Activated CD8-positive, alpha-beta memory T cell treated with anti-CD3 and anti-CD28 coated beads, Interleukin-2, amount 10 ng/mL, durations not matched to agents 7 days and 5 days (primary cell): Measurements from ENCODE around the gene TPCN2. TPM values are rescaled to one million over a fixed set of nuclear protein-coding genes. Genes with fewer than 3 reads are reported as not detected.

Source experiments
- ATAC-seq: fragments of 150-1000 bp; cut with Tn5 transposase; one replicate; pipeline ENCODE4 v1.10.0; 2021; ENCODE audit warnings: moderate library complexity
- CTCF ChIA-PET: fragments of 350-600 bp; sonication (Branson Sonifier 250); formaldehyde crosslinking; loops from one replicate; lab custom pipeline; 2021; ENCODE audit warnings: antibody characterized with exemption; lab: Charles Lee
- DNase-seq: peaks from one replicate; pipeline ENCODE4 v3.0.0-alpha.2; 2020
- H3K27ac Mint-ChIP-seq: one replicate; pipeline ENCODE4 v1.8.0; 2021; ENCODE audit warnings: mild to moderate bottlenecking, mixed read lengths
- H3K27me3 Mint-ChIP-seq: one replicate; pipeline ENCODE4 v1.8.0; 2021; ENCODE audit warnings: mixed read lengths
- H3K36me3 Mint-ChIP-seq: one replicate; pipeline ENCODE4 v1.8.0; 2021; ENCODE audit warnings: mild to moderate bottlenecking, mixed read lengths
- H3K4me1 Mint-ChIP-seq: one replicate; pipeline ENCODE4 v1.8.0; 2021; ENCODE audit warnings: mixed read lengths
- H3K4me3 Mint-ChIP-seq: one replicate; pipeline ENCODE4 v1.8.0; 2021; ENCODE audit warnings: mild to moderate bottlenecking, moderate library complexity, mixed read lengths
- H3K9me3 Mint-ChIP-seq: one replicate; pipeline ENCODE4 v1.8.0; 2022; ENCODE audit warnings: low read depth, mixed read lengths
- total RNA-seq, 2 experiments: library from RNA; stranded (reverse); gene quantifications; one replicate each; pipeline ENCODE4 v1.2.3, GENCODE V29; 2021

TPCN2 gene
- total RNA-seq, 2 experiments from 2014 or later, result 15.3 to 20.6 TPM

DNA sequence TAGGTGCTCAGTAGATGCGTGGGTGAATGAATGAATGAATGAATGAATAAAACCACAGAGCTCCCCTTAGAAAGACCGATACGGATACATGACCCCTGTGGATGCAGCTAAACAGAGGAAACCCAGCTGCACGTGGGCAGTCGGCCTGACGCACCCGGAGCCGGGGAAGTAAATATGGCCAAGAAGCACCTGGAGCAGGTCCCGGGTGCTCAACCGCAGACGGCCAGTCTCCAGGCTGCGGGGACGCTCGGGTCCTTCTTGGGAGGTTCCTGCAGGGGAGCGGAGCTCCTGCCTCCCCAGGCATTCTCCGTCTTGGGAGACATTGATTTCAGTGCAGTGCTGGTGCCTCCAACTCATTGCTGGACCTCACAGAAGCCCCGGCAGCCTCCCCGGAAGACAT lies 11.7 kb upstream of the TPCN2 start:
- Mint-ChIP-seq H3K27ac (no peak overlapping the region), H3K4me3 (no peak overlapping the region), H3K27me3 (no peaks in the 10 kb centered on the region), H3K36me3 (no peaks in the 10 kb centered on the region), H3K9me3 (no peaks in the 10 kb centered on the region), H3K4me1 (no peaks in the 10 kb centered on the region)
- DNase-seq (no peak), ATAC-seq (no peak)
- CTCF ChIA-PET, result no interaction called here

DNA sequence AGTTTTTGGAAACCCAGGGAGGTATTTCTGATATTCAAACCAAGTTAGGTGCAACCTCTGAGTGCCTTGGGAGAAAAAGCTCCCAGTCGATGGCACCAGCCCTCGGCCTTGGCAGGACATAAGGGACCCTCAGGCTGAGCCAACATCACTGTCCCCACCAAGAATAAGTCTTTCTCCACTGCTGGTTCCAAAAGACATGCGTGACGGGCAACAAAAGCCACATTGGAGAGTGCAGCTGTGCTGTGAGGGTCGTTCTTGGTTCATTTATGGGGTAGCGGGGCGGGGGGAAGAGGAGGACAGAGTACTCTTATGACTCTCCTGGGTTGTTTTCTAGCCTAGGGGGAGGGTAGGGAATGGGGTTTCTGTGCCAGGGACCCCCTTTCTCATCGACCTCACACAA lies 11.2 kb upstream of the TPCN2 start:
- no peak overlapping the region for H3K4me3 Mint-ChIP-seq
- no peak overlapping the region for H3K27ac Mint-ChIP-seq
- H3K27me3 Mint-ChIP-seq, result no peaks in the 10 kb centered on the region
- no peak for DNase-seq
- CTCF ChIA-PET, result no interaction called here
- no peaks in the 10 kb centered on the region for H3K36me3 Mint-ChIP-seq
- no peak for ATAC-seq
- H3K4me1 Mint-ChIP-seq, result no peaks in the 10 kb centered on the region
- H3K9me3 Mint-ChIP-seq, result no peaks in the 10 kb centered on the region

DNA sequence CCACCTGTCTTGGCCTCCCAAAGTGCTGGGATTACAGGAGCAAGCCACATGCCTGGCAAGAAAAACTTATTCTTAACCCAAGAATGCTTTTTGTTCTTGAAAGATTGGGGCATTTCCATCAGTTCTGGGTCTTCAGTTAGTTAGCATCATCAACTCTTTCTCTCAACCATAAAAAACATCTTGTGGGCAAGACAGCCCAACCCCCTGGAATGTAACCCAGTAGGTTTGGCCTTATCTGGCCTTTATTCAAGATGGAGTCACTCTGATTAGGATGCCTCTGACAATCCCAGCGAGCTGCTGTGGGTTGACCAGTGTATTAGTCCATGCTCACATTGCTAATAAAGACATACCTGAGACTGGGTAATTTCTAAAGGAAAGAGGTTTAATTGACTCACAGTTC lies 9.2 kb upstream of the TPCN2 start:
- no peaks in the 10 kb centered on the region for H3K27me3 Mint-ChIP-seq
- CTCF ChIA-PET, result no interaction called here
- peaks cover 3% of the 10 kb centered on the region for H3K4me1 Mint-ChIP-seq
- no peak overlapping the region for H3K4me3 Mint-ChIP-seq
- no peak overlapping the region for H3K27ac Mint-ChIP-seq
- no peaks in the 10 kb centered on the region for H3K9me3 Mint-ChIP-seq
- ATAC-seq (no peak), DNase-seq (no peak)
- no peaks in the 10 kb centered on the region for H3K36me3 Mint-ChIP-seq

DNA sequence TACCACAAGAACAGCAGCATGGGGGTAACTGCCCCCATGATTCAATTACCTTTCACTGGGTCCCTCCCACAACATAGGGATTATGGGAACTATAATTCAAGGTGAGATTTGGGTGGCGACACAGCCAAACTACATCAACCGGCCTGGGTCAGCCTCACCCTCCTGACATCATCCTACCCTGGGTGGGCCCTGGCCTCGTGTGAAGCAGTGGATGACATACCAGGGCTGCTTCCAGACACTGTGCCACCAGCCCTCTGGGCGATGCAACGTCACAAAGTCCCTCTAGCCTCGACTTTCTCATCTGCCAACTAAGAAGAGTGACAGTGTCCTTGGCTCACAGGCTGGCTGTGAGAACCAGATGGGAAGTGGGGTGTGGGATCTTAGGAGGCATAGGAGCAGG lies 8.7 kb upstream of the TPCN2 start:
- ATAC-seq (no peak), DNase-seq (no peak)
- Mint-ChIP-seq H3K4me1 (peaks cover 9% of the 10 kb centered on the region), H3K27ac (no peak overlapping the region), H3K9me3 (no peaks in the 10 kb centered on the region), H3K36me3 (no peaks in the 10 kb centered on the region), H3K27me3 (no peaks in the 10 kb centered on the region), H3K4me3 (no peak overlapping the region)
- CTCF ChIA-PET, result no interaction called here

DNA sequence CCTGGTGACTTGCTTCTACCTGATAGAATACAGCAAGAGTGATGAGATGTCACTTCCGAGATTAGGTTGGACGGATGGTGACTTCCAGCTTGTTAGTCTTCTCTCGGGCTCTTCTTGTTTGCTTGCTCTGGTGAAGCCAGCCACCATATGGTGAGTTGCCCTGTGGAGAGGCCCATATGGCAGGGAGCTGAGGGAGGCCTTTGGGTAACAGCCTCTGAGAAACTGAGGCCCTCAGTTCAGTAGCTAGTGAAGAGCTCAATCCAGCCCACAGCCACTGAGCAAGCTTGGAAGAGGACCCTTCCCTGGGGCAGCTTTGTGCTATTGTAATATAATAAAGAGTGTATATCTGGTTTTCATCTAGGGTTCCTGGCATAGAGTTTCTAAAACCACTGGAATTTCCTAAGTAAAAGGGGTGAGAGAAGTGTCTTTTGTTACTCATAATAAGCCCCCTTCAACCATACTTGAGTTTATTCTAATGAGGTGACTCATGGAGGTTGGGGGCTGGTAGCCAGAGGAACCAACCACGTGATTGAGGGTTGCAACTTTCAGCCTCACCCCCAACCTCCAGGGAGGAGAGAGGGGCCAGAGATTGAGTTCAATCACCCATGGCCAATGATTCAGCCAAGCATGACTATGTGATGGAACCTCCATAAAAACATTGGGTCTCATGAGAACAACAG lies 8.0 kb upstream of the TPCN2 start:
- ATAC-seq, result no peak
- H3K27me3 Mint-ChIP-seq, result no peaks in the 10 kb centered on the region
- no peaks in the 10 kb centered on the region for H3K36me3 Mint-ChIP-seq
- H3K27ac Mint-ChIP-seq, result no peak overlapping the region
- H3K4me3 Mint-ChIP-seq, result no peak overlapping the region
- H3K4me1 Mint-ChIP-seq, result peaks cover 9% of the 10 kb centered on the region
- H3K9me3 Mint-ChIP-seq, result no peaks in the 10 kb centered on the region
- DNase-seq, result no peak
- CTCF ChIA-PET, result no interaction called here

DNA sequence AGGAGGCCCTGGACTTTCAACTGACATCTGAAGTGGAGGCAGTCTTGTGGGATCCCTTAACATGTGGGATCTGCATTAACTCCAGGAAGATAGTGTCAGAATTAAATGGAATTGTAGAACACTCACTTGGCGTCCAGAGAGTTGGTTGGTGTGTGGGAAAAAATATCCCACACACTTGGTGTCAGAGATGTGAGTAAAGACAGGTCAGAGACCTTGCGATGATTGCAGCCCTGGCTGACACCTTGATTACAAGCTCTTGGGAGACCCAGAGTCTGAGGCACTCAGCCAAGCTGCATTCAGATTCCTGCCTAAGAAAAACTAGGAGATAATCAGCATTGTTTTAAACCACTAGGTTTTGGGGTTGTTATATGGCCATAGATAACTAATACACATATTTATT lies 7.2 kb upstream of the TPCN2 start:
- H3K4me3 Mint-ChIP-seq, result no peak overlapping the region
- no peaks in the 10 kb centered on the region for H3K9me3 Mint-ChIP-seq
- peaks cover 2% of the 10 kb centered on the region for H3K27me3 Mint-ChIP-seq
- no peak for DNase-seq
- H3K4me1 Mint-ChIP-seq, result peaks cover 9% of the 10 kb centered on the region
- ATAC-seq, result no peak
- H3K27ac Mint-ChIP-seq, result no peak overlapping the region
- no peaks in the 10 kb centered on the region for H3K36me3 Mint-ChIP-seq
- CTCF ChIA-PET, result no interaction called here

DNA sequence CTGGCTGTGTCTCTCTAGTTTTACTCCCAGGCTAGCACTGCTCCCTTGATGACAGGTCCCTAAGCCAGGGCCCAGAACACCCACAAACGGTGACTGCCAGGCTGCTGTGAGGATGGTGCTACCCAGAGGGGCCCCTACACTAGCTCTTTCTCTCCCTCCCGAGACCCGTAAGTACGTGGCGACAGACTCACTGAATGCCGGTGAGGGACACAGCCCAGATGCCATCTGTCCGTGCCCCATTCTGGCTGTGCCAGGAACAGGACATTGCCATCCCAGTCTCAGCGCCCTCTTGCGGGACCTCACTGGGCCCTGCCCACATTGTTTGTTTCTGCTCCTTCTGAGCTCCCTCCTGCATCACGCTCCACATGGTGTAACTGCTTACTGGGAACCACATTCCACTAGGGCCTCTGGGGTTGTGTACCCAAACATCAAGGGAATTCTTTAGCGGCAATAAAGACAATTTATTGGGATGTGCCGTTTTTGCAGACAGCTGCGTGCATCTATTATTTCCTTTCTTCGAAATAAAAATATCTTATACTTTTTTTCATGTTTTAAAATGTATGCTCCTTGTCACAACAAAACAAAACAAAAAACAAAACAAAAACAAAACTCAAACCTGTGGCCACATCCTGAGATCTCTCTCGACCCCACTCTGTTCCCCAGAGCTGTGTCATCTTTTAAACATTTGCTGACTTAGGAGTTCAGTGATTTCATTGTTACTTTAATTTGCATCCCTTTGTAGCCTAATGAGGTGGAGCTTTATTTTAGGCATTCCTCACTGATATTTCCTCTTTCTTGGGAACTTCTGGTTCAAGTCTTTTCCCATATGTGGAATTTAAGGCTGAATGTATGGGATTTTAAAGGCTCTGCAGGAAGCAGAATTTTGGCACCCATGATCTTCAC lies 4.4 kb upstream of the TPCN2 start:
- CTCF ChIA-PET, result interaction anchor here (0.7 to 1.0 kb wide), 4 partner anchors 11 to 1709 kb away, joined by 3 to 4 read pairs (median 3); partner anchors contain the start of genes IGHMBP2 and MRPL21
- DNase-seq, result peak; percentile 47

DNA sequence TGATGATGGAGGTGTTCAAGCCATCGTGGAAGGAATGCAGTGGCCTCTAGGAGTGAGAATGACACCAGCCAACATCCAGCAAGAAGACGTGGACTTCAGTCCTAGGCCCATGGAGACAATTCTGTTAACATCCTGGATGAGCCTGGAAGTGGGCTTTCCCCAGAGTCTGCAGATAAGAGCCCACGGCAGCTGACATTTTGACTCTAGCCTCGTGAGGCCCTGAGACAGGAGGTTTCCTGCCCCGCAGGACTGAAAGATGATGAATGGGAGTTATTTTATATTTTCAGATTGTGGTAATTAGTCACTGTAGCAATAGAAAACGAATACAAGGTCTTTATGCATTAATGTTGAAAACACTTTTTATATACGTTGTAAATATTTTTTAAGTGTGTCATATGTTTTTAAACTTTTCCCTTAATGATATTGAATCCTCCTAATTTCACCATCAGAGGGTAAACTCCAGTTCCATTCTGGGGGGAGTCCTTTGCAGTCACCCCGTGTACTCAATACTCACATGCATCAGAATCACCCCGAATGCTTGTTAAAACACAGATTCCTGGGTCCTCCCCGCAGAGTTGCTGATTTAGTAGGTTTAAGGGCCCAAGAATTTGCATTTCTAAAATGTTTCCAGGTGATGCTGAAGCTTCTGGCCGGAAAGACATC lies 570 bp upstream of the TPCN2 start:
- H3K9me3 Mint-ChIP-seq, result no peaks in the 10 kb centered on the region
- H3K27ac Mint-ChIP-seq, result peak overlapping the region; percentile 87
- CTCF ChIA-PET, result interaction anchor here (1.4 kb wide), 1 partner anchor 145 kb away, joined by 3 read pairs; the partner anchor contains the start of genes IGHMBP2 and MRPL21
- H3K36me3 Mint-ChIP-seq, result no peaks in the 10 kb centered on the region
- peaks cover 44% of the 10 kb centered on the region for H3K4me1 Mint-ChIP-seq
- H3K27me3 Mint-ChIP-seq, result peaks cover 6% of the 10 kb centered on the region
- no peak for DNase-seq
- H3K4me3 Mint-ChIP-seq, result peak overlapping the region; percentile 61
- no peak for ATAC-seq

More for the DNA sequence above, 4.4 kb upstream of the TPCN2 start:
- Mint-ChIP-seq H3K9me3 (no peaks in the 10 kb centered on the region), H3K36me3 (no peaks in the 10 kb centered on the region), H3K27ac (no peak overlapping the region), H3K27me3 (peaks cover 6% of the 10 kb centered on the region), H3K4me1 (peaks cover 20% of the 10 kb centered on the region), H3K4me3 (no peak overlapping the region)
- ATAC-seq, result no peak

DNA sequence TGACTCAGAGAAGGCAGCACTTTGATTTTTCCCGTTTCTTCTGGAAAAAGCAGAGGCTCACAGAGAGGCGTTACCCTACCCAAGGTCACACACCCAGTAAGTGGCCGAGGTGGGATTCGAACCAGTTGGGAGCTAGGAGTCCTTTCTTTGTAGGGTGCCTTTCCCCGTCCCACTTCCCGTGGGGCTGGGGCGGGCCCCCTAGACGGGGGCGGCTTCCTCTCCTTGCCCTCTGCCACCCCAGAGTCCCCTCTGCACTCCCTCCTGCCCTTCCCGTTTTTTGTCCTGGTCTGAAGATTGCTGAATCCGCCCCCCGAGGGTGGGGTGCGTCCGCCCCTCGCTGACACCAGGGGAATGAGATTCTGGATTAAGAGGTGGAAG lies 747 bp downstream of the TPCN2 start:
- Mint-ChIP-seq H3K36me3 (no peaks in the 10 kb centered on the region), H3K4me3 (peak overlapping the region; percentile 71), H3K4me1 (peaks cover 48% of the 10 kb centered on the region), H3K9me3 (no peaks in the 10 kb centered on the region), H3K27ac (peak overlapping the region; percentile 75), H3K27me3 (peaks cover 6% of the 10 kb centered on the region)
- CTCF ChIA-PET, result no interaction called here
- peak; percentile 49 for DNase-seq
- no peak for ATAC-seq

DNA sequence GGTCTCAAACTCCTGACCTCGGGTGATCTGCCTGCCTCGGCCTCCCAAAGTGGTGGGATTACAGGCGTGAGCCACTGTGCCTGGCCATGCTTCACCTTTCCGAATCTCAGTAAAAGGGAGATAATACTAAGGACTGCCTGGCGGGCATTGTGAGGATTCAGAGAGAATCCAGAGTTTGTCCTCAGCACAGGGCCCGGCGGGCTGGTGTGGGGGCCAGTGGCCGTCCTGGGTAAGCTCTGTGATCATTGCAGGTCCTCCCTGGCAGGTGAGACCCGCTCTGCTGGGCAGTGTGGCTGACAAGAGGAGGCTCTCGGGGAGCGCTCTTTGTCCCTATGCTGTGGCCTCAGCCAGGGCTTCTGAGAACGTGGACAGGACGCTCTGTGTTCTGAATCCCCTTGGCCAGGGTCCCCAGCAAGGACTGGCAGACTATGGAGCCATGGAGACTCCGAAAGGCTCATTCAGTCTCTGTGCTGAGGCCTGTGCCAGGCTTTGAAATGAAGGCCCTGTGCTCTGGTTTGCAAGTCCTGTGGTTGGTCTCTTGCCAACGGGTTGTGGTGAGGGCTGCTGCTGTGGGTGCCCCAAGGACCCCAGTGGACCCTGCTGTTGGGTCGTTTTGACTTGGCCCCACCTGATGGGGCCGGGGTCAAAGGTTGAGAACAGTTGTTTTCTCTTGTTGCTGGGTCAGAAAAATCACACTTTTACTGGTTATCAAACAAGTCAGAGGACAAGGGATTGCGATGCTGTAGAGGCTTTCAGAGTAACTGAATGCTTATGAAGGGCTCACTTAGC lies 2.1 kb downstream of the TPCN2 start:
- H3K4me3 Mint-ChIP-seq, result peak overlapping the region; percentile 29
- CTCF ChIA-PET, result no interaction called here

DNA sequence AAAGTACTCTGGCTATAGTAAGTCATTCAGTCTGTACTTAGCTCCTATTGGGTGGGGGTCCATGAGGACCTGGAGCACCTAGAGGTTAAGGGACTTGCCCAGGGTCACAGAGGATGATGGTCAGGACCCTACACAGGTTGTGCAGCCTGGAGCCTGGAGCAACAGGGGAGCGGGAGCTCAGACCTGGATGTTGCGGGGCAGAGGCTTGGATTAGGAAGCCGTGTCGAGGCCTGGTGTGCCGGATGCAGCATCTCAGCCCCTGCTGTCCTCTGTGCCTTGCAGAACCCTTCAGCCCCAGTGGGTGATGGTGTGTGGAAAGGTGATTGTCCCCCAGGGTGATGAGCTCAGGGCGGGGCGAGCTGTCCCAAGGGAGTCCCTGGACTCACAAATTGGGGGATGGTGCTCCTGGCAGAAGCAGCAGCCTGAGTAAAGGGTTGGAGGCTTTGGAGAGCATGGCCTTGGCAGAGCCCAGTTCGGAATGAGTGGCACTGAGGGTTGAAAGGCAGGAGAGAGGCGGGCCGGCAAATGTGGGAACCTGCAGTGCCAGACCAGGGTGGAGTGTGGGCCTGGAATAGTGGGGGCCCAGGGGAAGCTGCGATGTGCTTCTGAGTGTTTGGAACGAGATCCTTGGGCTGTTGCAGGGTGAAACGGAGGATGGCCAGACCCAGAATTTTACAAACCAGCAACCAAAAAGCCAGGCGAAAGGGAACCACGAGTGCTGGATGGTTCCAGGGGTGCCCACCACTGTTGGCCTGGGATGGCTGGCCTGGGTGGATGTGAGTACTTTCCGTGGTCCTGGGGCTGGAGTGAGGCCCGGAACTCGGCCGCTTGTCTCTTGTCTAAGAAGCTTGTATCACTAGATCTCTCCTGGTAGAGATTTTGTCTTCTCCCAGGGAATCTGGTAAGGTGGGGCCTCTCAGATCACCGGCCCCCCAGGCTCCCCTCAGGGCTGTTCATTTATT lies 2.9 kb downstream of the TPCN2 start:
- no peaks in the 10 kb centered on the region for H3K9me3 Mint-ChIP-seq
- DNase-seq (no peak), ATAC-seq (no peak)
- H3K4me3 Mint-ChIP-seq, result no peak overlapping the region
- peak overlapping the region; percentile 69 for H3K27ac Mint-ChIP-seq
- CTCF ChIA-PET, result no interaction called here
- peaks cover 3% of the 10 kb centered on the region for H3K27me3 Mint-ChIP-seq
- peaks cover 3% of the 10 kb centered on the region for H3K36me3 Mint-ChIP-seq
- peaks cover 60% of the 10 kb centered on the region for H3K4me1 Mint-ChIP-seq

More for the DNA sequence above, 2.1 kb downstream of the TPCN2 start:
- H3K36me3 Mint-ChIP-seq, result peaks cover 3% of the 10 kb centered on the region
- no peak for DNase-seq
- H3K27me3 Mint-ChIP-seq, result peaks cover 6% of the 10 kb centered on the region
- peak overlapping the region; percentile 43 for H3K27ac Mint-ChIP-seq
- no peak for ATAC-seq
- no peaks in the 10 kb centered on the region for H3K9me3 Mint-ChIP-seq
- peaks cover 55% of the 10 kb centered on the region for H3K4me1 Mint-ChIP-seq
